Stimulated activated CD4-positive, alpha-beta T cell treated with anti-CD3 and anti-CD28 coated beads, Interleukin-15, amount 100 ng/mL, for 24 hours (primary cell): Measurements from ENCODE around the gene RNF44.
"Not testable (repeated sequence)": the region's sequence is repeated elsewhere in the genome, so short reads cannot be mapped to it uniquely, and the experiment has no call there.

Source experiments
- DNase-seq: peaks from one replicate; pipeline ENCODE4 v3.0.0-alpha.2; 2020

The RNF44 gene

GRCh38 chr5:176515396-176515795 is 21.8 kb downstream of the RNF44 start:
- DNase-seq: no peak

GRCh38 chr5:176514244-176514950 is 22.8 kb downstream of the RNF44 start:
- no peak for DNase-seq

GRCh38 chr5:176513788-176514187 is 23.4 kb downstream of the RNF44 start:
- DNase-seq: no peak

- no peak for DNase-seq
These were observed 28.6 kb downstream of the RNF44 start for GRCh38 chr5:176508603-176509002.

GRCh38 chr5:176507911-176508310 is 29.3 kb downstream of the RNF44 start:
- no peak for DNase-seq

GRCh38 chr5:176503496-176503895 is 33.7 kb downstream of the RNF44 start:
- DNase-seq: no peak

GRCh38 chr5:176501333-176501732 is 35.9 kb downstream of the RNF44 start:
- DNase-seq: no peak

GRCh38 chr5:176500511-176500910 is 36.7 kb downstream of the RNF44 start:
- no peak for DNase-seq

GRCh38 chr5:176499273-176499672 is 37.9 kb downstream of the RNF44 start:
- DNase-seq: no peak

- DNase-seq: no peak
These were observed 39.4 kb downstream of the RNF44 start for GRCh38 chr5:176497852-176498251.

GRCh38 chr5:176492431-176492830 is 44.8 kb downstream of the RNF44 start:
- DNase-seq: no peak

- no peak for DNase-seq
These were observed 45.3 kb downstream of the RNF44 start for GRCh38 chr5:176491901-176492300.

- DNase-seq: no peak
These were observed 46.1 kb downstream of the RNF44 start for GRCh38 chr5:176491101-176491502.

- DNase-seq: no peak
These were observed 46.9 kb downstream of the RNF44 start for GRCh38 chr5:176490301-176490700.

- DNase-seq: no peak
These were observed 48.1 kb downstream of the RNF44 start for GRCh38 chr5:176489077-176489476.

- not testable (repeated sequence) for DNase-seq
These were observed 50.0 kb downstream of the RNF44 start for GRCh38 chr5:176487160-176487559.

- DNase-seq: no peak
These were observed 50.9 kb downstream of the RNF44 start for GRCh38 chr5:176486189-176486757.

- no peak for DNase-seq
These were observed 52.0 kb downstream of the RNF44 start for GRCh38 chr5:176485176-176485575.

GRCh38 chr5:176481711-176482110 is 55.5 kb downstream of the RNF44 start:
- DNase-seq: peak; percentile 7
